HCT116 (cell line): ENCODE data around the gene UBA7. TPM values are rescaled to one million over a fixed set of nuclear protein-coding genes. Genes with fewer than 3 reads are reported as not detected.

ENCODE experiments used
- ATAC-seq: fragments of 200-7000 bp; cut with Tn5 transposase; 2 replicates; pipeline ENCODE4 v1.9.1; 2020; ENCODE audit warnings: mild to moderate bottlenecking, moderate library complexity
- BruUV-seq: library from RNA; stranded (reverse); fragments of 400-500 nt; replicated peaks from 2 replicates; lab custom pipeline; 2021; lab: Mats Ljungman, UMichigan
- CTCF ChIA-PET: fragments of 300-600 bp; sonication (Branson Sonifier 250); formaldehyde crosslinking; loops from one replicate; lab custom pipeline; 2021; ENCODE audit warnings: antibody characterized with exemption; lab: Charles Lee
- POLR2A ChIA-PET: fragments of 300-600, 350-600 bp; sonication (Branson Sonifier 250); formaldehyde crosslinking; loops from one replicate; lab custom pipeline; 2021; ENCODE audit warnings: antibody characterized with exemption; lab: Charles Lee
- RAD21 ChIA-PET, 2 experiments: fragments of 300-600 bp; sonication (Branson Sonifier 250); formaldehyde crosslinking; loops; one replicate each; lab custom pipeline; 2023; ENCODE audit warnings: low total read pairs in 2 of 2; ENCODE audit not compliant: uncharacterized antibody in 2 of 2, unreplicated experiment in 2 of 2, low non-redundant PET in 1 of 2; lab: Charles Lee
- DNase-seq: peaks from one replicate; pipeline ENCODE4 v3.0.0-alpha.2; 2010; ENCODE audit warnings: low read depth, low spot score
- H2AFZ ChIP-seq: fragments of 200-600 bp; shearing (Covaris generic), sonication (generic); 2 replicates; pipeline ENCODE4 v1.6.1; 2017; ENCODE audit warnings: low read depth, mixed run types, mixed read lengths, antibody characterized with exemption, low read length; ENCODE audit not compliant: poor library complexity, severe bottlenecking
- H3K27ac ChIP-seq: 2 replicates; pipeline ENCODE4 v1.5.1; 2012; ENCODE audit warnings: low read depth, low read length
- H3K27me3 ChIP-seq: fragments of 200-600 bp; sonication (generic); 2 replicates; pipeline ENCODE4 v1.6.1; 2016; ENCODE audit warnings: mixed run types, low read length, mixed read lengths; ENCODE audit not compliant: insufficient read depth
- H3K36me3 ChIP-seq, 2 experiments: fragments of 200-500 bp in 1 of 2; fragments of 200-600 bp in 1 of 2; sonication (Bioruptor generic) in 1 of 2; sonication (generic) in 1 of 2; 2 replicates each; pipeline versions ENCODE4 v1.5.1 to v1.6.1; 2014 to 2016; ENCODE audit warnings: low read length in 2 of 2, inconsistent platforms in 1 of 2, mixed read lengths in 1 of 2, mixed run types in 1 of 2; ENCODE audit not compliant: insufficient read depth in 2 of 2, control insufficient read depth in 1 of 2
- H3K4me1 ChIP-seq, 2 experiments: fragments of 200-600 bp in 1 of 2; sonication (generic) in 1 of 2; 2 replicates each; pipeline versions ENCODE4 v1.5.1 to v1.6.1; 2012 to 2017; ENCODE audit warnings: low read length in 2 of 2, inconsistent platforms in 1 of 2, mild to moderate bottlenecking in 1 of 2, mixed read lengths in 1 of 2, mixed run types in 1 of 2, moderate library complexity in 1 of 2; ENCODE audit not compliant: insufficient read depth in 2 of 2, control insufficient read depth in 1 of 2
- H3K4me2 ChIP-seq: fragments of 200-600 bp; sonication (generic); 2 replicates; pipeline ENCODE4 v1.6.1; 2017; ENCODE audit warnings: mixed run types, low read length, mixed read lengths
- H3K4me3 ChIP-seq, 2 experiments: fragments of 200-600 bp in 1 of 2; sonication (generic) in 1 of 2; replicated peaks in 1 of 2; 2 replicates each; pipeline ENCODE4 v1.5.1; 2011 to 2016; ENCODE audit warnings: low read length in 2 of 2, control low read depth in 1 of 2, low read depth in 1 of 2, mild to moderate bottlenecking in 1 of 2, mixed read lengths in 1 of 2, mixed run types in 1 of 2
- H3K79me2 ChIP-seq: fragments of 200-600 bp; sonication (generic); 2 replicates; pipeline ENCODE4 v1.6.1; 2017; ENCODE audit warnings: mild to moderate bottlenecking, mixed run types, low read length, moderate library complexity, mixed read lengths; ENCODE audit not compliant: insufficient read depth
- H3K9ac ChIP-seq: fragments of 200-600 bp; sonication (generic); 2 replicates; pipeline ENCODE4 v1.6.1; 2016; ENCODE audit warnings: low read length, mixed read lengths
- H3K9me2 ChIP-seq: fragments of 200-600 bp; sonication (generic), shearing (Covaris generic); 2 replicates; pipeline ENCODE4 v1.6.1; 2017; ENCODE audit warnings: mixed run types, mild to moderate bottlenecking, moderate library complexity; ENCODE audit not compliant: insufficient read depth
- H3K9me3 ChIP-seq, 2 experiments: fragments of 200-500 bp in 1 of 2; fragments of 200-600 bp in 1 of 2; sonication (Bioruptor generic) in 1 of 2; sonication (generic) in 1 of 2; 2 replicates each; pipeline ENCODE4 v1.6.1; 2014 to 2017; ENCODE audit warnings: low read length in 2 of 2, mixed read lengths in 2 of 2, inconsistent platforms in 1 of 2, low read depth in 1 of 2, mild to moderate bottlenecking in 1 of 2, mixed run types in 1 of 2, moderate library complexity in 1 of 2; ENCODE audit not compliant: control insufficient read depth in 1 of 2, insufficient read depth in 1 of 2
- H4K20me1 ChIP-seq: fragments of 200-600 bp; sonication (generic), shearing (Covaris generic); 2 replicates; pipeline ENCODE4 v1.6.1; 2017; ENCODE audit warnings: mixed run types, mild to moderate bottlenecking, moderate library complexity; ENCODE audit not compliant: insufficient read depth
- CBX3 ChIP-seq: IDR thresholded peaks from 2 replicates; pipeline ENCODE4 v1.6.1; 2012; ENCODE audit warnings: low read depth
- CEBPB ChIP-seq: IDR thresholded peaks from 2 replicates; pipeline ENCODE4 v1.6.1; 2012; ENCODE audit warnings: low read depth
- CTCF ChIP-seq, 3 experiments: fragments of 200-600 bp in 1 of 3; sonication (generic) in 1 of 3; IDR thresholded peaks in 2 of 3; conservative IDR thresholded peaks in 1 of 3; 2 replicates each; pipeline ENCODE4 v1.5.1; 2012 to 2017; ENCODE audit warnings: low read depth in 2 of 3, low read length in 2 of 3, antibody characterized with exemption in 1 of 3, borderline replicate concordance in 1 of 3, control low read depth in 1 of 3, mild to moderate bottlenecking in 1 of 3, mixed read lengths in 1 of 3, mixed run types in 1 of 3, moderate library complexity in 1 of 3; ENCODE audit not compliant: insufficient read depth in 1 of 3
- EGR1 ChIP-seq: IDR thresholded peaks from 2 replicates; pipeline ENCODE4 v1.6.1; 2012; ENCODE audit warnings: low read depth
- EZH2phosphoT487 ChIP-seq: fragments of 200-600 bp; IDR thresholded peaks from 2 replicates; pipeline ENCODE4 v1.6.1; 2018; ENCODE audit warnings: antibody characterized with exemption, borderline replicate concordance
- JUND ChIP-seq: IDR thresholded peaks from 2 replicates; pipeline ENCODE4 v1.6.1; 2012
- POLR2A ChIP-seq: IDR thresholded peaks from 2 replicates; pipeline ENCODE4 v1.7.0; 2011; ENCODE audit warnings: borderline replicate concordance; ENCODE audit not compliant: insufficient read depth, insufficient read length; ENCODE audit errors: extremely low read depth
- POLR2AphosphoS5 ChIP-seq: IDR thresholded peaks from 2 replicates; pipeline ENCODE4 v1.6.1; 2011; ENCODE audit warnings: mild to moderate bottlenecking, low read depth, low read length, moderate library complexity
- RAD21 ChIP-seq: IDR thresholded peaks from 2 replicates; pipeline ENCODE4 v1.6.1; 2012; ENCODE audit warnings: low read depth, mild to moderate bottlenecking
- SP1 ChIP-seq: IDR thresholded peaks from 2 replicates; pipeline ENCODE4 v1.6.1; 2012; ENCODE audit warnings: low read depth
- TCF7L2 ChIP-seq: IDR thresholded peaks from 2 replicates; pipeline ENCODE4 v1.7.0; 2011; ENCODE audit warnings: borderline replicate concordance, inconsistent platforms; ENCODE audit not compliant: insufficient read depth, insufficient read length; ENCODE audit errors: extremely low read depth
- intact Hi-C: fragments of 100-400 bp; cut with micrococcal nuclease; formaldehyde crosslinking; loops from 2 replicates; pipeline ENCODE4 v1.10.0; 2022
- total RNA-seq: library from RNA; stranded (reverse); gene quantifications from one replicate; pipeline ENCODE4 v1.2.1, GENCODE V29; 2021; ENCODE audit not compliant: unreplicated experiment
- TF ChIP-seq, protein P1 (sequence below): IDR thresholded peaks from 2 replicates; pipeline ENCODE4 v1.6.1; 2012
- TF ChIP-seq, protein P2 (sequence below): IDR thresholded peaks from 2 replicates; pipeline ENCODE4 v1.6.1; 2012; ENCODE audit warnings: low read depth

UBA7 gene
- total RNA-seq, 1 experiment from 2014 or later = 2.6 TPM

- H3K79me2 ChIP-seq = peaks cover 32% of the 10 kb centered on the region
- intact Hi-C loops = no loop called here
- TF ChIP-seq EZH2phosphoT487 = no peak
- TF ChIP-seq CEBPB = no peak
- no peak for TF ChIP-seq POLR2AphosphoS5
- no peak for TF ChIP-seq SP1
- no peak for TF ChIP-seq CTCF (IDR thresholded peaks at IDR 0.05 in 2 of 3, conservative IDR thresholded peaks at IDR 0.05 in 1 of 3; ENCODE audit: borderline replicate concordance in 1 of 3, insufficient read depth in 1 of 3, low read depth in 2 of 3, low read length in 2 of 3)
- TF ChIP-seq TCF7L2 = no peak
- TF ChIP-seq EGR1 = no peak
- TF ChIP-seq POLR2A = no peak
- TF ChIP-seq, protein P1, sequence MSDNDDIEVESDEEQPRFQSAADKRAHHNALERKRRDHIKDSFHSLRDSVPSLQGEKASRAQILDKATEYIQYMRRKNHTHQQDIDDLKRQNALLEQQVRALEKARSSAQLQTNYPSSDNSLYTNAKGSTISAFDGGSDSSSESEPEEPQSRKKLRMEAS = no peak
- no peak for TF ChIP-seq CBX3
- TF ChIP-seq, protein P2, sequence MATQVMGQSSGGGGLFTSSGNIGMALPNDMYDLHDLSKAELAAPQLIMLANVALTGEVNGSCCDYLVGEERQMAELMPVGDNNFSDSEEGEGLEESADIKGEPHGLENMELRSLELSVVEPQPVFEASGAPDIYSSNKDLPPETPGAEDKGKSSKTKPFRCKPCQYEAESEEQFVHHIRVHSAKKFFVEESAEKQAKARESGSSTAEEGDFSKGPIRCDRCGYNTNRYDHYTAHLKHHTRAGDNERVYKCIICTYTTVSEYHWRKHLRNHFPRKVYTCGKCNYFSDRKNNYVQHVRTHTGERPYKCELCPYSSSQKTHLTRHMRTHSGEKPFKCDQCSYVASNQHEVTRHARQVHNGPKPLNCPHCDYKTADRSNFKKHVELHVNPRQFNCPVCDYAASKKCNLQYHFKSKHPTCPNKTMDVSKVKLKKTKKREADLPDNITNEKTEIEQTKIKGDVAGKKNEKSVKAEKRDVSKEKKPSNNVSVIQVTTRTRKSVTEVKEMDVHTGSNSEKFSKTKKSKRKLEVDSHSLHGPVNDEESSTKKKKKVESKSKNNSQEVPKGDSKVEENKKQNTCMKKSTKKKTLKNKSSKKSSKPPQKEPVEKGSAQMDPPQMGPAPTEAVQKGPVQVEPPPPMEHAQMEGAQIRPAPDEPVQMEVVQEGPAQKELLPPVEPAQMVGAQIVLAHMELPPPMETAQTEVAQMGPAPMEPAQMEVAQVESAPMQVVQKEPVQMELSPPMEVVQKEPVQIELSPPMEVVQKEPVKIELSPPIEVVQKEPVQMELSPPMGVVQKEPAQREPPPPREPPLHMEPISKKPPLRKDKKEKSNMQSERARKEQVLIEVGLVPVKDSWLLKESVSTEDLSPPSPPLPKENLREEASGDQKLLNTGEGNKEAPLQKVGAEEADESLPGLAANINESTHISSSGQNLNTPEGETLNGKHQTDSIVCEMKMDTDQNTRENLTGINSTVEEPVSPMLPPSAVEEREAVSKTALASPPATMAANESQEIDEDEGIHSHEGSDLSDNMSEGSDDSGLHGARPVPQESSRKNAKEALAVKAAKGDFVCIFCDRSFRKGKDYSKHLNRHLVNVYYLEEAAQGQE = no peak
- TF ChIP-seq JUND = no peak
- TF ChIP-seq RAD21 = no peak
- no peak for DNase-seq
- no peak overlapping the region for H3K9ac ChIP-seq
- no peaks in the 10 kb centered on the region for H4K20me1 ChIP-seq
- no peak overlapping the region for H3K4me2 ChIP-seq
- peaks cover 7 to 18% of the 10 kb centered on the region in 2 experiments; a peak in 3 of 4 replicates for H3K4me1 ChIP-seq
- no peak for ATAC-seq
- no peak overlapping the region for H3K4me3 ChIP-seq
- CTCF ChIA-PET = interaction anchor here (2.9 kb wide), 1 partner anchor 15 kb away, joined by 15 read pairs; the partner anchor contains the start of gene INKA1
- H3K36me3 ChIP-seq = peaks cover 0 to 3% of the 10 kb centered on the region in 2 experiments; a peak in 1 of 4 replicates
- H3K9me3 ChIP-seq = no peaks in the 10 kb centered on the region
- no TSS peak for BruUV-seq
- POLR2A ChIA-PET = interaction anchor here (0.6 kb wide), 1 partner anchor 112 kb away, joined by 4 read pairs; no protein-coding TSS in a partner anchor
- H3K9me2 ChIP-seq = no peaks in the 10 kb centered on the region
- H3K27me3 ChIP-seq = no peaks in the 10 kb centered on the region
- no peak overlapping the region for H2AFZ ChIP-seq
- H3K27ac ChIP-seq = no peak overlapping the region
- RAD21 ChIA-PET = no interaction called here
These were observed 25.7 kb downstream of the UBA7 start for GRCh38 chr3:49788056-49788455.
